CD4-positive, alpha-beta T cell treated with Interleukin-6 at 100 ng/mL for 8 hours (primary cell): ENCODE results near the gene TAGAP.

ENCODE experiments used
- DNase-seq: peaks from one replicate; pipeline ENCODE4 v3.0.0-alpha.2; 2020; ENCODE audit warnings: mixed read lengths, low spot score

Gene TAGAP

GRCh38 chr6:159044899-159045727 is at the start of gene TAGAP:
TSS of gene TAGAP (minus strand) at chr6:159044991. CDS start at chr6:159044146, 845 bp downstream.
- peak; percentile 90 for DNase-seq

- no peak for DNase-seq
These were observed 49.0 kb upstream of the TAGAP start for GRCh38 chr6:159093609-159094443.

GRCh38 chr6:159092631-159093030 is 47.8 kb upstream of the TAGAP start:
- DNase-seq = no peak

- no peak for DNase-seq
These were observed 46.0 kb upstream of the TAGAP start for GRCh38 chr6:159090530-159091480.

GRCh38 chr6:159089909-159090308 is 45.1 kb upstream of the TAGAP start:
- no peak for DNase-seq

- no peak for DNase-seq
These were observed 44.7 kb upstream of the TAGAP start for GRCh38 chr6:159089443-159089842.

- DNase-seq = no peak
These were observed 41.3 kb upstream of the TAGAP start for GRCh38 chr6:159086033-159086618.

GRCh38 chr6:159085396-159085895 is 40.7 kb upstream of the TAGAP start:
- no peak for DNase-seq

GRCh38 chr6:159084493-159085091 is 39.8 kb upstream of the TAGAP start:
- DNase-seq = no peak

- no peak for DNase-seq
These were observed 38.4 kb upstream of the TAGAP start for GRCh38 chr6:159083146-159083545.

- no peak for DNase-seq
These were observed 37.4 kb upstream of the TAGAP start for GRCh38 chr6:159082039-159082815.

GRCh38 chr6:159080217-159080976 is 35.6 kb upstream of the TAGAP start:
- no peak for DNase-seq

GRCh38 chr6:159079367-159079766 is 34.6 kb upstream of the TAGAP start:
- no peak for DNase-seq

- no peak for DNase-seq
These were observed 32.3 kb upstream of the TAGAP start for GRCh38 chr6:159077123-159077522.

- no peak for DNase-seq
These were observed 30.9 kb upstream of the TAGAP start for GRCh38 chr6:159075506-159076228.

- no peak for DNase-seq
These were observed 30.1 kb upstream of the TAGAP start for GRCh38 chr6:159074876-159075275.

- DNase-seq = no peak
These were observed 29.4 kb upstream of the TAGAP start for GRCh38 chr6:159074120-159074684.
